GM23338 (cell line): ENCODE results near the gene MBD1. TPM values are rescaled to one million over a fixed set of nuclear protein-coding genes. Genes with fewer than 3 reads are reported as not detected.

Experiments used
- ATAC-seq: fragments of 200-7000 bp; cut with Tn5 transposase; 3 replicates; pipeline ENCODE4 v1.9.1; 2020
- DNase-seq: peaks from one replicate; pipeline ENCODE4 v3.0.0-alpha.2; 2015; ENCODE audit warnings: low spot score
- H2AFZ ChIP-seq: fragments of 200-600 bp; sonication (generic); 2 replicates; pipeline ENCODE4 v1.8.0; 2016; ENCODE audit warnings: antibody characterized with exemption, mild to moderate bottlenecking, moderate library complexity
- H3F3A ChIP-seq: fragments of 200-600 bp; sonication (generic); replicated peaks from 2 replicates; pipeline ENCODE4 v1.8.0; 2017; ENCODE audit warnings: antibody characterized with exemption, mixed run types, low read depth
- H3K27ac ChIP-seq: fragments of 200-600 bp; sonication (generic); 2 replicates; pipeline ENCODE4 v1.6.1; 2016; ENCODE audit warnings: low read depth
- H3K27me3 ChIP-seq: fragments of 200-600 bp; sonication (generic); 2 replicates; pipeline ENCODE4 v1.8.0; 2016; ENCODE audit warnings: mild to moderate bottlenecking, mixed run types, moderate library complexity; ENCODE audit not compliant: insufficient read depth
- H3K36me3 ChIP-seq: fragments of 200-600 bp; sonication (generic); 2 replicates; pipeline ENCODE4 v1.8.0; 2016; ENCODE audit warnings: mild to moderate bottlenecking; ENCODE audit not compliant: insufficient read depth
- H3K4me1 ChIP-seq: fragments of 200-600 bp; sonication (generic); 2 replicates; pipeline ENCODE4 v1.8.0; 2016; ENCODE audit warnings: mild to moderate bottlenecking, moderate library complexity; ENCODE audit not compliant: insufficient read depth
- H3K4me2 ChIP-seq: fragments of 200-600 bp; sonication (generic); 2 replicates; pipeline ENCODE4 v1.7.1; 2017; ENCODE audit warnings: mixed run types
- H3K4me3 ChIP-seq: fragments of 200-600 bp; sonication (generic); 2 replicates; pipeline ENCODE4 v1.6.1; 2016; ENCODE audit warnings: mixed run types
- H3K79me2 ChIP-seq: fragments of 200-600 bp; sonication (generic); replicated peaks from 2 replicates; pipeline ENCODE4 v1.8.0; 2017; ENCODE audit warnings: mild to moderate bottlenecking; ENCODE audit not compliant: insufficient read depth
- H3K9me2 ChIP-seq: fragments of 200-600 bp; sonication (generic); 2 replicates; pipeline ENCODE4 v1.8.0; 2017; ENCODE audit not compliant: insufficient read depth
- H4K20me1 ChIP-seq: fragments of 200-600 bp; sonication (generic); replicated peaks from 2 replicates; pipeline ENCODE4 v1.8.0; 2017; ENCODE audit warnings: mild to moderate bottlenecking; ENCODE audit not compliant: insufficient read depth
- H3K27ac Mint-ChIP-seq: 2 replicates; pipeline ENCODE4 v1.8.0; 2020; ENCODE audit warnings: inconsistent platforms, mild to moderate bottlenecking, moderate library complexity, mixed read lengths
- H3K27me3 Mint-ChIP-seq: 3 replicates; pipeline ENCODE4 v1.8.0; 2022; ENCODE audit warnings: low read depth, mild to moderate bottlenecking, moderate library complexity, mixed read lengths, inconsistent platforms; ENCODE audit not compliant: insufficient read depth, poor library complexity
- H3K36me3 Mint-ChIP-seq: 3 replicates; pipeline ENCODE4 v1.8.0; 2021; ENCODE audit warnings: low read depth, mild to moderate bottlenecking, inconsistent platforms, moderate library complexity, mixed read lengths
- H3K4me1 Mint-ChIP-seq: 3 replicates; pipeline ENCODE4 v1.8.0; 2020; ENCODE audit warnings: mild to moderate bottlenecking, inconsistent platforms, mixed read lengths
- H3K4me3 Mint-ChIP-seq: 3 replicates; pipeline ENCODE4 v1.8.0; 2021; ENCODE audit warnings: moderate library complexity, mild to moderate bottlenecking, inconsistent platforms, mixed read lengths
- H3K9me3 Mint-ChIP-seq: 3 replicates; pipeline ENCODE4 v1.8.0; 2020; ENCODE audit warnings: moderate library complexity, mild to moderate bottlenecking, inconsistent platforms, mixed read lengths
- CREB1 ChIP-seq: fragments of 250-450 bp; sonication (Bioruptor Pico); IDR thresholded peaks from 2 replicates; pipeline ENCODE4 v1.5.0; 2020; ENCODE audit warnings: low read depth, mild to moderate bottlenecking, moderate library complexity
- EZH2 ChIP-seq: fragments of 200-600 bp; sonication (generic); IDR thresholded peaks from one replicate; pipeline ENCODE4 v1.8.0; 2017; ENCODE audit warnings: antibody characterized with exemption, mild to moderate bottlenecking, low read depth; ENCODE audit not compliant: unreplicated experiment
- EZH2phosphoT487 ChIP-seq: fragments of 200-600 bp; sonication (generic); IDR thresholded peaks from one replicate; pipeline ENCODE4 v1.8.1; 2018; ENCODE audit warnings: antibody characterized with exemption; ENCODE audit not compliant: unreplicated experiment
- POLR2AphosphoS5 ChIP-seq: IDR thresholded peaks from 2 replicates; pipeline ENCODE4 v1.6.1; 2016; ENCODE audit warnings: antibody characterized with exemption, low read depth
- STAT1 ChIP-seq: IDR thresholded peaks from one replicate; pipeline ENCODE4 v1.6.1; 2016; ENCODE audit warnings: antibody characterized with exemption; ENCODE audit not compliant: unreplicated experiment
- ZNF114 ChIP-seq: fragments of 250-450 bp; sonication (Bioruptor Pico); IDR thresholded peaks from 2 replicates; pipeline ENCODE4 v1.5.0; 2020; ENCODE audit warnings: mild to moderate bottlenecking, moderate library complexity
- polyA plus RNA-seq: library from polyadenylated mRNA; unstranded; fragments of >200 nt; fragmentation: Nextera tagmentation; extraction: Ambion mirVana; gene quantifications from 2 replicates; pipeline ENCODE4 v1.2.1, GENCODE V29; 2016
- total RNA-seq: library from RNA; depleted of rRNA; stranded (reverse); fragments of >200 nt; shearing (Covaris generic); gene quantifications from 2 replicates; pipeline ENCODE4 v1.2.3, GENCODE V29; 2014
- TF ChIP-seq, protein P1 (sequence below): fragments of 250-450 bp; sonication (Bioruptor Pico); IDR thresholded peaks from 2 replicates; pipeline ENCODE4 v1.5.0; 2020; ENCODE audit warnings: mild to moderate bottlenecking, moderate library complexity
- TF ChIP-seq, protein P2 (sequence below), 2 experiments: fragments of 200-600 bp in 1 of 2; sonication (generic) in 1 of 2; conservative IDR thresholded peaks; 2 replicates each; pipeline versions ENCODE4 v1.5.1 to v1.6.1; 2016 to 2017; ENCODE audit warnings: antibody characterized with exemption in 2 of 2, low read depth in 2 of 2, mild to moderate bottlenecking in 2 of 2, moderate library complexity in 1 of 2

Gene MBD1
- total and polyA plus RNA-seq, 2 experiments from 2014 or later, result 17.0 to 43.5 TPM

DNA sequence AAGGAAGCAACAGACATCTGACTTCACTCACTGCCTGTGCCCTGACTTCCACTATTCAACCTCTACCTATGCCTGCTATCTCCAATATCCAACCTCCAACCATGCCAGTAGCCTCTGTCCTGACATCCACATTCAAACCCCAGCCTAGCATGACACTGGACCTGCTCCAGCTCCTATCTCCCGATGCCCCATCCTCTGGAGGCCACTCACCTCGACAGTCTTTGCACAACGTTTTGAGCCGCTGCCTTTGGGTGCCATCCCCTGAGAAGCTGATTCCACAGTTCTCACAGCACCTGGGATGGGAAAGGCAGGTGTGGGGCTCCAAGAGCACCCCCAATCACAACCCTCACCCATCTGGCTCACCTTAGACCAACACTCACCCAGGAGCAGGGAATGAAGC is 4.9 kb downstream of the MBD1 start:
- Histone ChIP-seq H3K4me3 (no peak overlapping the region), H4K20me1 (no peaks in the 10 kb centered on the region; the same call in 1 of the 2 replicates), H3K36me3 (peaks cover 8% of the 10 kb centered on the region; the same call in 1 of the 2 replicates), H3K4me1 (peaks cover 6% of the 10 kb centered on the region; the same call in 1 of the 2 replicates), H3K27me3 (no peaks in the 10 kb centered on the region), H2AFZ (no peak overlapping the region), H3F3A (no peaks in the 10 kb centered on the region), H3K4me2 (no peak overlapping the region), H3K9me2 (no peaks in the 10 kb centered on the region), H3K27ac (no peak overlapping the region), H3K79me2 (peaks cover 25% of the 10 kb centered on the region)
- H3K4me1 Mint-ChIP-seq, result peaks cover 10% of the 10 kb centered on the region
- H3K27me3 Mint-ChIP-seq, result peaks cover 8% of the 10 kb centered on the region
- TF ChIP-seq EZH2, result no peak
- TF ChIP-seq POLR2AphosphoS5, result no peak
- no peak for TF ChIP-seq STAT1
- no peak for TF ChIP-seq CREB1 (CRISPR knock-in tag)
- no peak for TF ChIP-seq ZNF114 (CRISPR knock-in tag)
- no peak for TF ChIP-seq EZH2phosphoT487
- TF ChIP-seq, protein P1, sequence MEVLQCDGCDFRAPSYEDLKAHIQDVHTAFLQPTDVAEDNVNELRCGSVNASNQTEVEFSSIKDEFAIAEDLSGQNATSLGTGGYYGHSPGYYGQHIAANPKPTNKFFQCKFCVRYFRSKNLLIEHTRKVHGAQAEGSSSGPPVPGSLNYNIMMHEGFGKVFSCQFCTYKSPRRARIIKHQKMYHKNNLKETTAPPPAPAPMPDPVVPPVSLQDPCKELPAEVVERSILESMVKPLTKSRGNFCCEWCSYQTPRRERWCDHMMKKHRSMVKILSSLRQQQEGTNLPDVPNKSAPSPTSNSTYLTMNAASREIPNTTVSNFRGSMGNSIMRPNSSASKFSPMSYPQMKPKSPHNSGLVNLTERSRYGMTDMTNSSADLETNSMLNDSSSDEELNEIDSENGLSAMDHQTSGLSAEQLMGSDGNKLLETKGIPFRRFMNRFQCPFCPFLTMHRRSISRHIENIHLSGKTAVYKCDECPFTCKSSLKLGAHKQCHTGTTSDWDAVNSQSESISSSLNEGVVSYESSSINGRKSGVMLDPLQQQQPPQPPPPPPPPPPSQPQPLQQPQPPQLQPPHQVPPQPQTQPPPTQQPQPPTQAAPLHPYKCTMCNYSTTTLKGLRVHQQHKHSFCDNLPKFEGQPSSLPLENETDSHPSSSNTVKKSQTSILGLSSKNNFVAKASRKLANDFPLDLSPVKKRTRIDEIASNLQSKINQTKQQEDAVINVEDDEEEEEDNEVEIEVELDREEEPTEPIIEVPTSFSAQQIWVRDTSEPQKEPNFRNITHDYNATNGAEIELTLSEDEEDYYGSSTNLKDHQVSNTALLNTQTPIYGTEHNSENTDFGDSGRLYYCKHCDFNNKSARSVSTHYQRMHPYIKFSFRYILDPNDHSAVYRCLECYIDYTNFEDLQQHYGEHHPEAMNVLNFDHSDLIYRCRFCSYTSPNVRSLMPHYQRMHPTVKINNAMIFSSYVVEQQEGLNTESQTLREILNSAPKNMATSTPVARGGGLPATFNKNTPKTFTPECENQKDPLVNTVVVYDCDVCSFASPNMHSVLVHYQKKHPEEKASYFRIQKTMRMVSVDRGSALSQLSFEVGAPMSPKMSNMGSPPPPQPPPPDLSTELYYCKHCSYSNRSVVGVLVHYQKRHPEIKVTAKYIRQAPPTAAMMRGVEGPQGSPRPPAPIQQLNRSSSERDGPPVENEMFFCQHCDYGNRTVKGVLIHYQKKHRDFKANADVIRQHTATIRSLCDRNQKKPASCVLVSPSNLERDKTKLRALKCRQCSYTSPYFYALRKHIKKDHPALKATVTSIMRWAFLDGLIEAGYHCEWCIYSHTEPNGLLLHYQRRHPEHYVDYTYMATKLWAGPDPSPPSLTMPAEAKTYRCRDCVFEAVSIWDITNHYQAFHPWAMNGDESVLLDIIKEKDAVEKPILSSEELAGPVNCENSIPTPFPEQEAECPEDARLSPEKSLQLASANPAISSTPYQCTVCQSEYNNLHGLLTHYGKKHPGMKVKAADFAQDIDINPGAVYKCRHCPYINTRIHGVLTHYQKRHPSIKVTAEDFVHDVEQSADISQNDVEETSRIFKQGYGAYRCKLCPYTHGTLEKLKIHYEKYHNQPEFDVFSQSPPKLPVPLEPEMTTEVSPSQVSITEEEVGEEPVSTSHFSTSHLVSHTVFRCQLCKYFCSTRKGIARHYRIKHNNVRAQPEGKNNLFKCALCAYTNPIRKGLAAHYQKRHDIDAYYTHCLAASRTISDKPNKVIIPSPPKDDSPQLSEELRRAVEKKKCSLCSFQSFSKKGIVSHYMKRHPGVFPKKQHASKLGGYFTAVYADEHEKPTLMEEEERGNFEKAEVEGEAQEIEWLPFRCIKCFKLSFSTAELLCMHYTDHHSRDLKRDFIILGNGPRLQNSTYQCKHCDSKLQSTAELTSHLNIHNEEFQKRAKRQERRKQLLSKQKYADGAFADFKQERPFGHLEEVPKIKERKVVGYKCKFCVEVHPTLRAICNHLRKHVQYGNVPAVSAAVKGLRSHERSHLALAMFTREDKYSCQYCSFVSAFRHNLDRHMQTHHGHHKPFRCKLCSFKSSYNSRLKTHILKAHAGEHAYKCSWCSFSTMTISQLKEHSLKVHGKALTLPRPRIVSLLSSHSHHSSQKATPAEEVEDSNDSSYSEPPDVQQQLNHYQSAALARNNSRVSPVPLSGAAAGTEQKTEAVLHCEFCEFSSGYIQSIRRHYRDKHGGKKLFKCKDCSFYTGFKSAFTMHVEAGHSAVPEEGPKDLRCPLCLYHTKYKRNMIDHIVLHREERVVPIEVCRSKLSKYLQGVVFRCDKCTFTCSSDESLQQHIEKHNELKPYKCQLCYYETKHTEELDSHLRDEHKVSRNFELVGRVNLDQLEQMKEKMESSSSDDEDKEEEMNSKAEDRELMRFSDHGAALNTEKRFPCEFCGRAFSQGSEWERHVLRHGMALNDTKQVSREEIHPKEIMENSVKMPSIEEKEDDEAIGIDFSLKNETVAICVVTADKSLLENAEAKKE (CRISPR knock-in tag), result no peak
- TF ChIP-seq, protein P2, sequence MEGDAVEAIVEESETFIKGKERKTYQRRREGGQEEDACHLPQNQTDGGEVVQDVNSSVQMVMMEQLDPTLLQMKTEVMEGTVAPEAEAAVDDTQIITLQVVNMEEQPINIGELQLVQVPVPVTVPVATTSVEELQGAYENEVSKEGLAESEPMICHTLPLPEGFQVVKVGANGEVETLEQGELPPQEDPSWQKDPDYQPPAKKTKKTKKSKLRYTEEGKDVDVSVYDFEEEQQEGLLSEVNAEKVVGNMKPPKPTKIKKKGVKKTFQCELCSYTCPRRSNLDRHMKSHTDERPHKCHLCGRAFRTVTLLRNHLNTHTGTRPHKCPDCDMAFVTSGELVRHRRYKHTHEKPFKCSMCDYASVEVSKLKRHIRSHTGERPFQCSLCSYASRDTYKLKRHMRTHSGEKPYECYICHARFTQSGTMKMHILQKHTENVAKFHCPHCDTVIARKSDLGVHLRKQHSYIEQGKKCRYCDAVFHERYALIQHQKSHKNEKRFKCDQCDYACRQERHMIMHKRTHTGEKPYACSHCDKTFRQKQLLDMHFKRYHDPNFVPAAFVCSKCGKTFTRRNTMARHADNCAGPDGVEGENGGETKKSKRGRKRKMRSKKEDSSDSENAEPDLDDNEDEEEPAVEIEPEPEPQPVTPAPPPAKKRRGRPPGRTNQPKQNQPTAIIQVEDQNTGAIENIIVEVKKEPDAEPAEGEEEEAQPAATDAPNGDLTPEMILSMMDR (conservative IDR thresholded peaks at IDR 0.05; ENCODE audit: low read depth in 2 of 2), result no peak
- DNase-seq, result no peak
- H3K4me3 Mint-ChIP-seq, result no peak overlapping the region
- no peaks in the 10 kb centered on the region; the same call in 2 of the 3 replicates for H3K9me3 Mint-ChIP-seq
- peaks cover 54% of the 10 kb centered on the region for H3K36me3 Mint-ChIP-seq
- no peak overlapping the region for H3K27ac Mint-ChIP-seq
- no peak for ATAC-seq
